ENCODE measurements around the gene RPL35. TPM values are rescaled to one million over a fixed set of nuclear protein-coding genes. Genes with fewer than 3 reads are reported as not detected.

The RPL35 gene
- total and polyA plus RNA-seq, 10 of the 15 experiments (the other 5 are each of a cell fraction or from before 2014, with no cell fraction given) = 2,572 to 6,300 (median 3,864) TPM

GRCh38 chr9:124820698-124821623 lies 40.8 kb downstream of the RPL35 start:
- ChIA-PET RAD21 (ENCODE audit: unreplicated experiment) (interaction anchor here (1.0 kb wide), 1 partner anchor 10 kb away, joined by 3 read pairs; no protein-coding TSS in a partner anchor), CTCF (interaction anchor here (1.0 to 2.4 kb wide), 4 partner anchors 19 to 64 kb away, joined by 3 to 6 read pairs (median 4); no protein-coding TSS in a partner anchor), POLR2A (no interaction called here), SMC1A (ENCODE audit: uncharacterized antibody, unreplicated experiment) (interaction anchor here (1.9 kb wide), 1 partner anchor 32 kb away, joined by 6 read pairs; the partner anchor contains the start of gene WDR38)
- no peaks in the 10 kb centered on the region for H4K20me1 ChIP-seq (ENCODE audit: control insufficient read depth, insufficient read depth)
- H3K4me2 ChIP-seq (ENCODE audit: control insufficient read depth, insufficient read depth) = no peak overlapping the region
- no TSS peak for BruUV-seq (replicated peaks)
- H3K4me1 ChIP-seq (ENCODE audit: control insufficient read depth, insufficient read depth, low read length) = peaks cover 15% of the 10 kb centered on the region
- FAIRE-seq (no peak), DNase-seq (ENCODE audit: low read depth, low spot score) (no peak), ATAC-seq (no peak)
- H3K36me3 ChIP-seq (ENCODE audit: control insufficient read depth in 2 of 2, insufficient read depth in 2 of 2, low read length in 1 of 2) = no peaks in the 10 kb centered on the region
- 88% methylated on average over 12 of the region's 12 CpGs for WGBS (ENCODE audit: insufficient coverage, insufficient replicate concordance, low lambda C conversion rate, missing lambda C conversion rate)
- H3K9me3 ChIP-seq (replicated peaks; ENCODE audit: control insufficient read depth, insufficient read depth, low read length) = no peaks in the 10 kb centered on the region
- in situ Hi-C loops (cut with MboI) (no loop called here), intact Hi-C loops (cut with micrococcal nuclease; ENCODE audit: unreplicated experiment) (no loop called here)
- H3K4me3 ChIP-seq = no peak overlapping the region
- no peak overlapping the region for H3K9ac ChIP-seq (ENCODE audit: control insufficient read depth, insufficient read depth, low read length)
- H3K79me2 ChIP-seq (ENCODE audit: control insufficient read depth, insufficient read depth, low read length) = no peaks in the 10 kb centered on the region
- TF ChIP-seq KDM1A (IDR thresholded peaks at IDR 0.05; ENCODE audit: borderline replicate concordance) = no peak
- no peak for TF ChIP-seq BMI1 (IDR thresholded peaks at IDR 0.05; ENCODE audit: borderline replicate concordance)
- TF ChIP-seq NFYB (IDR thresholded peaks at IDR 0.05; ENCODE audit: insufficient read depth, low read depth, low read length) = no peak
- TF ChIP-seq ZBED1 (IDR thresholded peaks at IDR 0.05; ENCODE audit: borderline replicate concordance) = no peak
- TF ChIP-seq EGR1 (IDR thresholded peaks at IDR 0.05; ENCODE audit: borderline replicate concordance in 1 of 2, low read depth in 2 of 2, low read length in 2 of 2) = no peak
- TF ChIP-seq PAX5 (IDR thresholded peaks at IDR 0.05; ENCODE audit: borderline replicate concordance, low read depth, low read length) = no peak
- no peak for TF ChIP-seq MXI1 (IDR thresholded peaks at IDR 0.05; ENCODE audit: low read depth, low read length)
- TF ChIP-seq E2F8 (IDR thresholded peaks at IDR 0.05; ENCODE audit: low read depth, partially characterized antibody) = no peak
- TF ChIP-seq RUNX3 (IDR thresholded peaks at IDR 0.05; ENCODE audit: low read length) = no peak
- TF ChIP-seq CBX5 (IDR thresholded peaks at IDR 0.05; ENCODE audit: low read depth) = no peak
- TF ChIP-seq HDAC6 (IDR thresholded peaks at IDR 0.05; ENCODE audit: unreplicated experiment) = no peak
- TF ChIP-seq TARDBP (IDR thresholded peaks at IDR 0.05; ENCODE audit: borderline replicate concordance) = no peak
- no peak for TF ChIP-seq NR2C2 (IDR thresholded peaks at IDR 0.05; ENCODE audit: borderline replicate concordance, control insufficient read depth, insufficient read length, low read depth)
- TF ChIP-seq ZSCAN29 (IDR thresholded peaks at IDR 0.05) = no peak
- no peak for TF ChIP-seq MYB (IDR thresholded peaks at IDR 0.05; ENCODE audit: borderline replicate concordance, low read depth, low read length)
- TF ChIP-seq POLR2AphosphoS2 (IDR thresholded peaks at IDR 0.05; ENCODE audit: low read depth, low read length) = no peak
- TF ChIP-seq ATF3 (IDR thresholded peaks at IDR 0.05; ENCODE audit: borderline replicate concordance, extremely low read depth, low read depth, low read length) = no peak
- no peak for TF ChIP-seq SREBF2 (IDR thresholded peaks at IDR 0.05; ENCODE audit: low read length)
- H2AFZ ChIP-seq (ENCODE audit: control insufficient read depth, low read depth, low read length) = no peak overlapping the region
- no peak overlapping the region for H3K27ac ChIP-seq (ENCODE audit: control insufficient read depth, insufficient read depth)
- H3K27me3 ChIP-seq (replicated peaks in 1 of 2; ENCODE audit: control insufficient read depth in 2 of 2, insufficient read depth in 2 of 2, low read length in 1 of 2) = no peaks in the 10 kb centered on the region

All from GM12878 (cell line).